ENCODE results near the gene SLC6A18.

DNA sequence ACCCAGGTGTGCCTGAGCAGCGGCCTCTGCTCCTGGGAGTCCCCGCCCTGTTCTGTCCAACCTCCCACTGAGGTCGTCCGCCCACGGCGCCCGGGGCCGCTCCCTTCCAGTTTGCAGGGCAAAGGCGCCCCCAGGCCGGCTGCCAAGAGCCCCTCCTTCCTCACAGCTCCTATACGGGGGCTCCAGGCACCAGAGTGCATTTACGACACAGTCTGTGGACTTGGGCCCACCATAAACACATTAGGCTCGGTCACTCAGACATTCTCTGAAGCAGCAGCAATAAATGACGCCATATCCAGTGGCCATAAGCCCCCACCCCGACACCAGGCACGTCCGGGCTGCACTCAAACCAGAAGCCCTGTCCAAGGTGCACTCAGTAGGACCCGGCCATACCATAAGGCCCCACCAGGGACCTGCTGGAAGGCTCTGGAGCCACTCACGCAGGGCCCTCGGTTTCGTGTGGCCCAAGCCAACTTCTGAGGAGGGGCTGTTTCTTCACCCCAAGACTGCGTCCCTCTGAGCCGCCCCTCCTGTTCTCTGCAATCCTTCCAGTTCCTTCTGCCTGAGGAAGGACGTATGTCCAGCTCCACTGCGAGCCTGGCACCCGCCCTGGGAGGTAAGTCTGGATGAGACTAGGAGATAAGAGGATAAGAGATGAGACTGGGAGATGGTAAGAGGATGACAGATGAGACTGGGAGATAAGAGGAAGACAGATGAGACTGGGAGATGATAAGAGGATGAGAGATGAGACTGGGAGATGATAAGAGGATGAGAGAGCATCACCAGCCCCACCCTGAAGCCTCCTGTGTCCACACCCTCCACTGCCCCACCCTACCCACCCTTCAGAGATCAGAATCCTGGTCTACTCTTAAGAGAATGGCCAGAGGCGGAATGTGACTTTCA lies 26.7 kb downstream of the SLC6A18 start:
- no peak for TF ChIP-seq CTCF (IDR thresholded peaks at IDR 0.05; ENCODE audit: insufficient read depth, low read depth, low read length)
- TF ChIP-seq EZH2 (IDR thresholded peaks at IDR 0.05; ENCODE audit: insufficient read depth, low read length): no peak
